Measurements from ENCODE around the gene GID8.
"Not testable (repeated sequence)": the region's sequence is repeated elsewhere in the genome, so short reads cannot be mapped to it uniquely, and the experiment has no call there.

Gene GID8

GRCh38 chr20:62923059-62923668 lies 14.8 kb upstream of the GID8 start:
- not testable (repeated sequence) for DNase-seq (ENCODE audit: low read depth)

- no peak for DNase-seq (ENCODE audit: low read depth)
These were observed 14.1 kb upstream of the GID8 start for GRCh38 chr20:62923669-62924441.

GRCh38 chr20:62924442-62925075 lies 13.4 kb upstream of the GID8 start:
- DNase-seq (ENCODE audit: low read depth) = no peak

- no peak for DNase-seq (ENCODE audit: low read depth)
These were observed 12.9 kb upstream of the GID8 start for GRCh38 chr20:62925076-62925419.

GRCh38 chr20:62925420-62926228 lies 12.3 kb upstream of the GID8 start:
- DNase-seq (ENCODE audit: low read depth) = no peak

GRCh38 chr20:62926229-62927127 lies 11.5 kb upstream of the GID8 start, which contains the start of gene DIDO1:
Gene DIDO1, minus strand, starts transcription at chr20:62926505.
- peak; percentile 70 for DNase-seq (ENCODE audit: low read depth)

- no peak for DNase-seq (ENCODE audit: low read depth)
These were observed 10.7 kb upstream of the GID8 start for GRCh38 chr20:62927128-62927705.

GRCh38 chr20:62928246-62928939 lies 9.6 kb upstream of the GID8 start:
- DNase-seq (ENCODE audit: low read depth) = no peak

- no peak for DNase-seq (ENCODE audit: low read depth)
These were observed 8.9 kb upstream of the GID8 start for GRCh38 chr20:62929051-62929538.

GRCh38 chr20:62931464-62931863 lies 6.5 kb upstream of the GID8 start:
- no peak for DNase-seq (ENCODE audit: low read depth)

- DNase-seq (ENCODE audit: low read depth) = no peak
These were observed 4.0 kb upstream of the GID8 start for GRCh38 chr20:62933966-62934365.

- no peak for DNase-seq (ENCODE audit: low read depth)
These were observed 2.6 kb upstream of the GID8 start for GRCh38 chr20:62935204-62935967.

GRCh38 chr20:62935968-62936585 lies 1.9 kb upstream of the GID8 start:
- DNase-seq (ENCODE audit: low read depth) = no peak

GRCh38 chr20:62937268-62938104 lies 461 bp upstream of the GID8 start:
- peak; percentile 93 for DNase-seq (ENCODE audit: low read depth)

- DNase-seq (ENCODE audit: low read depth) = no peak
These were observed 2.9 kb downstream of the GID8 start for GRCh38 chr20:62940875-62941274.

GRCh38 chr20:62941792-62942191 lies 3.8 kb downstream of the GID8 start:
- DNase-seq (ENCODE audit: low read depth) = no peak

- DNase-seq (ENCODE audit: low read depth) = no peak
These were observed 4.5 kb downstream of the GID8 start for GRCh38 chr20:62942456-62942855.

GRCh38 chr20:62943396-62943795 lies 5.4 kb downstream of the GID8 start:
- DNase-seq (ENCODE audit: low read depth) = no peak
